NCI-H2196 (cell line): ENCODE data around the gene CFAP46.
"Not testable (repeated sequence)": the region's sequence is repeated elsewhere in the genome, so short reads cannot be mapped to it uniquely, and the experiment has no call there.

Experiments
- DNase-seq: peaks from one replicate; lab custom pipeline; 2025; ENCODE audit not compliant: unreplicated experiment; lab: John Stamatoyannopoulos, UW

Gene CFAP46

GRCh38 chr10:132979491-132980425 lies 37.4 kb upstream of the CFAP46 start:
- peak; percentile 12 for DNase-seq

- DNase-seq, result no peak
These were observed 36.2 kb upstream of the CFAP46 start for GRCh38 chr10:132978542-132978941.

- no peak for DNase-seq
These were observed 35.4 kb upstream of the CFAP46 start for GRCh38 chr10:132977807-132978206.

GRCh38 chr10:132977076-132977475 lies 34.7 kb upstream of the CFAP46 start:
- DNase-seq, result no peak

- DNase-seq, result no peak
These were observed 33.7 kb upstream of the CFAP46 start for GRCh38 chr10:132975831-132976682.

- DNase-seq, result no peak
These were observed 32.8 kb upstream of the CFAP46 start for GRCh38 chr10:132974886-132975830.

- DNase-seq, result peak; percentile 32
These were observed 32.0 kb upstream of the CFAP46 start for GRCh38 chr10:132974249-132974796.

GRCh38 chr10:132973903-132974241 lies 31.5 kb upstream of the CFAP46 start:
- DNase-seq, result no peak

GRCh38 chr10:132972986-132973902 lies 30.9 kb upstream of the CFAP46 start:
- DNase-seq, result no peak

GRCh38 chr10:132972149-132972985 lies 30.0 kb upstream of the CFAP46 start:
- no peak for DNase-seq

- no peak for DNase-seq
These were observed 29.2 kb upstream of the CFAP46 start for GRCh38 chr10:132971448-132972148.

- DNase-seq, result no peak
These were observed 28.5 kb upstream of the CFAP46 start for GRCh38 chr10:132970641-132971438.

GRCh38 chr10:132967540-132967939 lies 25.2 kb upstream of the CFAP46 start:
- DNase-seq, result no peak

- DNase-seq, result no peak
These were observed 23.2 kb upstream of the CFAP46 start for GRCh38 chr10:132965411-132966057.

GRCh38 chr10:132964707-132965410 lies 22.5 kb upstream of the CFAP46 start:
- not testable (repeated sequence) for DNase-seq

GRCh38 chr10:132964231-132964630 lies 21.9 kb upstream of the CFAP46 start:
- no peak for DNase-seq
